B cell (primary cell): ENCODE data around the gene GNG11. TPM values are rescaled to one million over a fixed set of nuclear protein-coding genes. Genes with fewer than 3 reads are reported as not detected.

Source experiments
- ATAC-seq: fragments of 200-7000 bp; cut with Tn5 transposase; one replicate; pipeline ENCODE4 v1.10.0; 2021; ENCODE audit warnings: low read depth, mild to moderate bottlenecking, moderate number of reproducible peaks, moderate library complexity
- CTCF ChIA-PET: fragments of 350-600 bp; sonication (Branson Sonifier 250); formaldehyde crosslinking; loops from one replicate; lab custom pipeline; 2021; ENCODE audit warnings: antibody characterized with exemption, inconsistent platforms; lab: Charles Lee
- POLR2A ChIA-PET: fragments of 350-600 bp; sonication (Branson Sonifier 250); formaldehyde crosslinking; loops from one replicate; lab custom pipeline; 2021; ENCODE audit warnings: antibody characterized with exemption; lab: Charles Lee
- DNase-seq: peaks from one replicate; pipeline ENCODE4 v3.0.0; 2013
- H2AFZ ChIP-seq: 2 replicates; pipeline ENCODE4 v1.6.1; 2012; ENCODE audit warnings: mild to moderate bottlenecking, low read depth, low read length; ENCODE audit not compliant: insufficient read depth, poor library complexity, severe bottlenecking
- H3K27ac ChIP-seq, 2 donors: 1 replicate in 1 of 2; 2 replicates in 1 of 2; pipeline ENCODE4 v1.5.1; 2012 to 2013; ENCODE audit warnings: low read length in 2 of 2, mild to moderate bottlenecking in 2 of 2, moderate library complexity in 1 of 2
- H3K27me3 ChIP-seq, 4 experiments: fragments of 200-600 bp in 1 of 4; sonication (generic) in 1 of 4; replicated peaks in 1 of 4; 1 replicate in 2 of 4; 2 replicates in 2 of 4; pipeline versions ENCODE4 v1.6.1 to v1.7.0; 2013 to 2016; ENCODE audit warnings: low read length in 3 of 4, mild to moderate bottlenecking in 2 of 4, mixed read lengths in 1 of 4, moderate library complexity in 1 of 4; ENCODE audit not compliant: insufficient read depth in 4 of 4, control insufficient read depth in 3 of 4; ENCODE audit errors: control extremely low read depth in 1 of 4
- H3K36me3 ChIP-seq, 2 experiments: replicated peaks in 1 of 2; 1 replicate in 1 of 2; 2 replicates in 1 of 2; pipeline versions ENCODE4 v1.6.1 to v1.7.1; 2013; ENCODE audit warnings: low read length in 1 of 2; ENCODE audit not compliant: insufficient read depth in 2 of 2, control insufficient read depth in 1 of 2; ENCODE audit errors: control extremely low read depth in 1 of 2, extremely low read depth in 1 of 2
- H3K4me1 ChIP-seq, 2 donors: fragments of 200-600 bp in 1 of 2; sonication (generic) in 1 of 2; 1 replicate in 1 of 2; 2 replicates in 1 of 2; pipeline versions ENCODE4 v1.5.1 to v1.6.1; 2013 to 2017; ENCODE audit warnings: low read length in 2 of 2; ENCODE audit not compliant: control insufficient read depth in 2 of 2, insufficient read depth in 2 of 2
- H3K4me2 ChIP-seq: replicated peaks from 2 replicates; pipeline ENCODE3; 2012; ENCODE audit warnings: mild to moderate bottlenecking, low read depth, low read length; ENCODE audit not compliant: poor library complexity, severe bottlenecking
- H3K4me3 ChIP-seq, 5 experiments: fragments of 200-600 bp in 1 of 5; sonication (generic) in 1 of 5; 1 replicate in 3 of 5; 2 replicates in 2 of 5; pipeline versions ENCODE4 v1.5.1 to v1.7.0; 2011 to 2016; ENCODE audit warnings: low read length in 4 of 5, mild to moderate bottlenecking in 4 of 5, low read depth in 2 of 5, control low read depth in 1 of 5, moderate library complexity in 1 of 5; ENCODE audit not compliant: insufficient read depth in 1 of 5; ENCODE audit errors: control extremely low read depth in 1 of 5, extremely low read depth in 1 of 5
- H3K79me2 ChIP-seq: fragments of 200-600 bp; sonication (generic); one replicate; pipeline ENCODE4 v1.6.0; 2016; ENCODE audit warnings: low read length; ENCODE audit not compliant: control insufficient read depth, insufficient read depth
- H3K9ac ChIP-seq: fragments of 200-600 bp; sonication (generic); 2 replicates; pipeline ENCODE4 v1.6.1; 2017; ENCODE audit warnings: mild to moderate bottlenecking, low read length, moderate library complexity
- H3K9me3 ChIP-seq, 3 donors: one replicate each; pipeline versions ENCODE4 v1.6.1 to v1.7.1; 2013; ENCODE audit warnings: low read length in 2 of 3; ENCODE audit not compliant: control insufficient read depth in 2 of 3, insufficient read depth in 1 of 3; ENCODE audit errors: control extremely low read depth in 1 of 3
- H4K20me1 ChIP-seq: 2 replicates; pipeline ENCODE4 v1.6.0; 2012; ENCODE audit warnings: mild to moderate bottlenecking, low read length; ENCODE audit not compliant: insufficient read depth, control insufficient read depth, poor library complexity, severe bottlenecking
- H3K27ac Mint-ChIP-seq: one replicate; pipeline ENCODE4 v1.8.0; 2021; ENCODE audit warnings: mixed read lengths
- H3K27me3 Mint-ChIP-seq: one replicate; pipeline ENCODE4 v1.8.0; 2021; ENCODE audit warnings: mixed read lengths
- H3K4me1 Mint-ChIP-seq: one replicate; pipeline ENCODE4 v1.8.0; 2021; ENCODE audit warnings: mixed read lengths
- H3K4me3 Mint-ChIP-seq: one replicate; pipeline ENCODE4 v1.8.0; 2021; ENCODE audit warnings: mixed read lengths
- H3K9me3 Mint-ChIP-seq: one replicate; pipeline ENCODE4 v1.8.0; 2022; ENCODE audit warnings: mixed read lengths; ENCODE audit not compliant: insufficient read depth
- EZH2 ChIP-seq: IDR thresholded peaks from 2 replicates; pipeline ENCODE4 v1.6.1; 2012; ENCODE audit warnings: borderline replicate concordance, low read depth, mild to moderate bottlenecking, moderate library complexity, low read length; ENCODE audit not compliant: insufficient read depth, poor library complexity, severe bottlenecking
- WGBS: methylation state at CpG from one replicate; pipeline ENCODE4 v1.1.5; 2013; ENCODE audit warnings: missing lambda C conversion rate; ENCODE audit not compliant: insufficient coverage; 5-methylcytosine and 5-hydroxymethylcytosine counted together
- intact Hi-C: fragments of 100-400 bp; cut with micrococcal nuclease; formaldehyde crosslinking; loops from one replicate; pipeline ENCODE4 v1.10.0; 2022
- polyA plus RNA-seq: library from polyadenylated mRNA; depleted of rRNA; stranded (reverse); fragments of >200 nt; gene quantifications from 2 replicates; pipeline ENCODE4 v1.2.3, GENCODE V29; 2012
- total RNA-seq, 2 donors: library from RNA; stranded (reverse); fragments of 120-200 nt in 1 of 2; gene quantifications; 1 replicate in 1 of 2; 2 replicates in 1 of 2; pipeline versions ENCODE4 v1.2.3 to v1.2.4, GENCODE V29; 2013 to 2022
- TF ChIP-seq, protein P1 (sequence below): fragments of 200-600 bp; IDR thresholded peaks from one replicate; pipeline ENCODE4 v1.8.0; 2022; ENCODE audit warnings: antibody characterized with exemption, mild to moderate bottlenecking

The GNG11 gene
- total and polyA plus RNA-seq, 2 donors (not counting 1 experiment from before 2014, with no cell fraction given), result 0.37 to 1.7 TPM

DNA sequence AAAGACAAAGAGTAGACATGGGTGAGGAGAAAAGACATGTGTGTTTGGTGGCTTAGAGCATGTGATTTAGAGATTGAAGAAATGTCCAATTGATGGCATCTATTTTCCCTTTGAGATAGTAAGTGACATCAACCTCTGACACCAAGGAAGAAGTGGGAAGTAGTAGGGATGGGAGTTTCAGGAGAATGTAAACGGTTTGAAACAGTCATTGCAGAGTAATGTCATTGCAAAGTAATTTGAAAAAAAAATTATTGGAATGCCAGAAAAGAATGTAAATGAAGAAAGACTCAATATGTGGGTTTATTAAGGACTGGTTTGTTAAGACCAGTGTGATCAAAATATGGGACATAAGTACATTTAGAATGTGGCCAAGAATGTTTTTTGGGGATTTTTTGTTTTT is 26.6 kb downstream of the GNG11 start:
- Mint-ChIP-seq H3K4me1 (peaks cover 2% of the 10 kb centered on the region), H3K9me3 (no peaks in the 10 kb centered on the region), H3K27me3 (no peaks in the 10 kb centered on the region), H3K27ac (no peak overlapping the region), H3K4me3 (no peak overlapping the region)
- H4K20me1 ChIP-seq, result no peaks in the 10 kb centered on the region
- no peak overlapping the region for H2AFZ ChIP-seq
- CTCF ChIA-PET, result interaction anchor here (1.2 kb wide), 1 partner anchor 44 kb away, joined by 3 read pairs; no protein-coding TSS in a partner anchor
- POLR2A ChIA-PET, result no interaction called here
- no peaks in the 10 kb centered on the region for H3K27me3 ChIP-seq
- no peak overlapping the region for H3K4me2 ChIP-seq
- H3K9me3 ChIP-seq, result no peaks in the 10 kb centered on the region
- no peaks in the 10 kb centered on the region for H3K4me1 ChIP-seq
- no peak overlapping the region for H3K4me3 ChIP-seq
- WGBS, result 88% methylated on average over 1 of the region's 1 CpG
- ATAC-seq, result no peak
- no peak overlapping the region for H3K9ac ChIP-seq
- H3K79me2 ChIP-seq, result no peaks in the 10 kb centered on the region
- intact Hi-C loops, result no loop called here
- H3K36me3 ChIP-seq, result no peaks in the 10 kb centered on the region
- no peak overlapping the region for H3K27ac ChIP-seq
- DNase-seq, result no peak
- TF ChIP-seq, protein P1, sequence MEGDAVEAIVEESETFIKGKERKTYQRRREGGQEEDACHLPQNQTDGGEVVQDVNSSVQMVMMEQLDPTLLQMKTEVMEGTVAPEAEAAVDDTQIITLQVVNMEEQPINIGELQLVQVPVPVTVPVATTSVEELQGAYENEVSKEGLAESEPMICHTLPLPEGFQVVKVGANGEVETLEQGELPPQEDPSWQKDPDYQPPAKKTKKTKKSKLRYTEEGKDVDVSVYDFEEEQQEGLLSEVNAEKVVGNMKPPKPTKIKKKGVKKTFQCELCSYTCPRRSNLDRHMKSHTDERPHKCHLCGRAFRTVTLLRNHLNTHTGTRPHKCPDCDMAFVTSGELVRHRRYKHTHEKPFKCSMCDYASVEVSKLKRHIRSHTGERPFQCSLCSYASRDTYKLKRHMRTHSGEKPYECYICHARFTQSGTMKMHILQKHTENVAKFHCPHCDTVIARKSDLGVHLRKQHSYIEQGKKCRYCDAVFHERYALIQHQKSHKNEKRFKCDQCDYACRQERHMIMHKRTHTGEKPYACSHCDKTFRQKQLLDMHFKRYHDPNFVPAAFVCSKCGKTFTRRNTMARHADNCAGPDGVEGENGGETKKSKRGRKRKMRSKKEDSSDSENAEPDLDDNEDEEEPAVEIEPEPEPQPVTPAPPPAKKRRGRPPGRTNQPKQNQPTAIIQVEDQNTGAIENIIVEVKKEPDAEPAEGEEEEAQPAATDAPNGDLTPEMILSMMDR, result no peak
- no peak for TF ChIP-seq EZH2

DNA sequence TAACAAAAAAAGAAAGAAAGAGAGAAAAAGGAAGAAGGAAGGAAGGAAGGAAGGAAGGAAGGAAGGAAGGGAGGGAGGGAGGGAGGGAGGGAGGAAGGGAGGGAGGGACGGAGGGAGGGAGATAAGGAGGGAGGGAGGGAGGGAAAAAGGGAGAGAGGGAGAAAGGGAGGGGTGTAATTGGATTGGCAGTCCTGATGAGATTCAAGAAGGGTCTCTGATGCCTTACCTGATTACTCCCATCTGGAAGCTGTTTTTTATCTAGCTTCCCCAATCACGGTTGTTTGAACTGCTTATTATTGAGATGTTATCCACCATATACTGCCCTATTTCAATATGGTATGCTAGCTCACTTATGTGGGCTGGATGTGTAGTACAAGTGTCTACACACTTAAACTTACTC is 27.3 kb downstream of the GNG11 start:
- TF ChIP-seq, protein P1, result no peak
- TF ChIP-seq EZH2, result no peak
- no peaks in the 10 kb centered on the region for H3K79me2 ChIP-seq
- no peak overlapping the region for H3K27ac ChIP-seq
- H3K9me3 Mint-ChIP-seq, result no peaks in the 10 kb centered on the region
- peaks cover 2% of the 10 kb centered on the region for H3K4me1 Mint-ChIP-seq
- no peaks in the 10 kb centered on the region for H3K27me3 Mint-ChIP-seq
- no CpG with 5 or more reads among the region's 2 CpGs for WGBS
- H3K4me1 ChIP-seq, result no peaks in the 10 kb centered on the region
- H3K27ac Mint-ChIP-seq, result no peak overlapping the region
- no peak overlapping the region for H3K4me3 ChIP-seq
- H3K4me2 ChIP-seq, result no peak overlapping the region
- intact Hi-C loops, result no loop called here
- no peak overlapping the region for H2AFZ ChIP-seq
- DNase-seq (no peak), ATAC-seq (no peak)
- no peak overlapping the region for H3K4me3 Mint-ChIP-seq
- H3K36me3 ChIP-seq, result no peaks in the 10 kb centered on the region
- ChIA-PET CTCF (no interaction called here), POLR2A (no interaction called here)
- H3K9me3 ChIP-seq, result no peaks in the 10 kb centered on the region
- no peak overlapping the region for H3K9ac ChIP-seq
- H3K27me3 ChIP-seq, result no peaks in the 10 kb centered on the region
- H4K20me1 ChIP-seq, result no peaks in the 10 kb centered on the region
